Osteocyte (in vitro differentiated cells): ENCODE results near the gene MYLK3. TPM values are rescaled to one million over a fixed set of nuclear protein-coding genes. Genes with fewer than 3 reads are reported as not detected.

Source experiments
- DNase-seq: peaks from one replicate; pipeline ENCODE4 v3.0.0; 2021; ENCODE audit warnings: mixed read lengths; ENCODE audit not compliant: unreplicated experiment; ENCODE audit errors: extremely low spot score
- H3K27ac Mint-ChIP-seq: one replicate; pipeline ENCODE4 v1.8.0; 2021; ENCODE audit warnings: mild to moderate bottlenecking, mixed read lengths; ENCODE audit not compliant: unreplicated experiment
- H3K27me3 Mint-ChIP-seq: one replicate; pipeline ENCODE4 v1.8.0; 2021; ENCODE audit warnings: mixed read lengths; ENCODE audit not compliant: unreplicated experiment
- H3K36me3 Mint-ChIP-seq: one replicate; pipeline ENCODE4 v1.8.0; 2021; ENCODE audit warnings: mixed read lengths; ENCODE audit not compliant: unreplicated experiment
- H3K4me1 Mint-ChIP-seq: one replicate; pipeline ENCODE4 v1.8.0; 2021; ENCODE audit warnings: mixed read lengths; ENCODE audit not compliant: unreplicated experiment
- H3K4me3 Mint-ChIP-seq: one replicate; pipeline ENCODE4 v1.8.0; 2021; ENCODE audit warnings: mild to moderate bottlenecking, moderate library complexity, mixed read lengths; ENCODE audit not compliant: unreplicated experiment
- H3K9me3 Mint-ChIP-seq: one replicate; pipeline ENCODE4 v1.8.0; 2021; ENCODE audit warnings: mixed read lengths; ENCODE audit not compliant: unreplicated experiment
- total RNA-seq: library from RNA; stranded (reverse); gene quantifications from 2 replicates; pipeline ENCODE4 v1.2.1, GENCODE V29; 2021
- TF ChIP-seq, protein P1 (sequence below): fragments of 200-600 bp; sonication (generic); IDR thresholded peaks from 2 replicates; pipeline ENCODE4 v1.5.0; 2021; ENCODE audit warnings: antibody characterized with exemption, mild to moderate bottlenecking, moderate library complexity

The MYLK3 gene
- total RNA-seq, 1 donor from 2014 or later, result 0.24 TPM

DNA sequence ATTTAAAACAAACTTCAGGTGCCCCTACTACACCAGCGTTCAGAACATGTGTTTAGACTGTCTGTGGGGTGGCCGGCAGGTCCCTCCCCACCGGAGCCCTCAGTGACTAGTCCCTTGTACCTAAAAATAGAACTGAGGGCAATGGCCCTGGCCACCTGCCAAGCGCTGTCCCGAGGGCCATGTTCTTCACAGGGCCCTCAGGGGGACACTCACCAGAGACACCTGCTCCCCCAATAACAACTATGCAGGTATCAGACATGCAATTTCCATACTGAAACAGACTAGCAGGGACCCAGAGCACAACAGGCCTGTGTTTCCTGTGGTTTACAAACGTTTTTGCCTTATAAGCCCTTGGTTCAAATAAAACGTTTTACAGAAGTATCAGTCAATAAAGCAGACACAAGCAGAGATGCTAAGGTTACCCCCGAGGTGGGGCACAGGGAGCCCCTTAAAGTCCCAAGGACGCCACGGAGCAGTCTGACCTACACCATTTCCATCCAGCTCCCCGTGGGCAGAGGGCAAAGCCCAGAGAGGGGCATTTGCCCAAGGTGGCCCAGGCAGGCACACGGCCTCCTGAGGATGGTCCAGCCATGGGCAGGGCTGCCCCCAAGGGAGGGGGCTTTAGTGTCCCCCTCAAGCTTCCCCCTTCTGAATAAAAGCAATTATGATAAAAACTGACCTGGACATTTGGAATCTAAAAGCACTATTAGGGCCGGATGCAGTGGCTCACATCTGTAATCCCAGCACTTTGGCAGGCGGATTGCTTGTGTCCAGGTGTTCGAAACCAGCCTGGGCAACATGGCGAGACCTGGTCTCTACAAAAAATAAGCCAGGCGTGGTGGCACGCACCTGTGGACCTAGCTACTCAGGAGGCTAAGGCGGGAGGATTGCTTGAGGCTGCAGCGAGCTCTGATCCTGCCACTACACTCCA, 896 bp upstream of the MYLK3 start:
- peaks cover 31% of the 10 kb centered on the region for H3K4me1 Mint-ChIP-seq
- TF ChIP-seq, protein P1, sequence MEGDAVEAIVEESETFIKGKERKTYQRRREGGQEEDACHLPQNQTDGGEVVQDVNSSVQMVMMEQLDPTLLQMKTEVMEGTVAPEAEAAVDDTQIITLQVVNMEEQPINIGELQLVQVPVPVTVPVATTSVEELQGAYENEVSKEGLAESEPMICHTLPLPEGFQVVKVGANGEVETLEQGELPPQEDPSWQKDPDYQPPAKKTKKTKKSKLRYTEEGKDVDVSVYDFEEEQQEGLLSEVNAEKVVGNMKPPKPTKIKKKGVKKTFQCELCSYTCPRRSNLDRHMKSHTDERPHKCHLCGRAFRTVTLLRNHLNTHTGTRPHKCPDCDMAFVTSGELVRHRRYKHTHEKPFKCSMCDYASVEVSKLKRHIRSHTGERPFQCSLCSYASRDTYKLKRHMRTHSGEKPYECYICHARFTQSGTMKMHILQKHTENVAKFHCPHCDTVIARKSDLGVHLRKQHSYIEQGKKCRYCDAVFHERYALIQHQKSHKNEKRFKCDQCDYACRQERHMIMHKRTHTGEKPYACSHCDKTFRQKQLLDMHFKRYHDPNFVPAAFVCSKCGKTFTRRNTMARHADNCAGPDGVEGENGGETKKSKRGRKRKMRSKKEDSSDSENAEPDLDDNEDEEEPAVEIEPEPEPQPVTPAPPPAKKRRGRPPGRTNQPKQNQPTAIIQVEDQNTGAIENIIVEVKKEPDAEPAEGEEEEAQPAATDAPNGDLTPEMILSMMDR, result no peak
- no peak overlapping the region for H3K27ac Mint-ChIP-seq
- H3K9me3 Mint-ChIP-seq, result no peaks in the 10 kb centered on the region
- H3K27me3 Mint-ChIP-seq, result no peaks in the 10 kb centered on the region
- H3K4me3 Mint-ChIP-seq, result no peak overlapping the region
- H3K36me3 Mint-ChIP-seq, result no peaks in the 10 kb centered on the region
- DNase-seq, result no peak

GRCh38 chr16:46746821-46747776, 1.0 kb downstream of the MYLK3 start:
- Mint-ChIP-seq H3K27ac (no peak overlapping the region), H3K36me3 (no peaks in the 10 kb centered on the region), H3K4me3 (no peak overlapping the region), H3K4me1 (peaks cover 37% of the 10 kb centered on the region), H3K9me3 (no peaks in the 10 kb centered on the region), H3K27me3 (no peaks in the 10 kb centered on the region)
- TF ChIP-seq, protein P1, result no peak
- DNase-seq, result no peak

- Mint-ChIP-seq H3K27me3 (no peaks in the 10 kb centered on the region), H3K9me3 (no peaks in the 10 kb centered on the region), H3K27ac (no peak overlapping the region), H3K4me1 (peaks cover 37% of the 10 kb centered on the region), H3K4me3 (no peak overlapping the region), H3K36me3 (no peaks in the 10 kb centered on the region)
- DNase-seq, result no peak
- TF ChIP-seq, protein P1, result no peak
Observed at GRCh38 chr16:46745617-46746016, 2.5 kb downstream of the MYLK3 start.

DNA sequence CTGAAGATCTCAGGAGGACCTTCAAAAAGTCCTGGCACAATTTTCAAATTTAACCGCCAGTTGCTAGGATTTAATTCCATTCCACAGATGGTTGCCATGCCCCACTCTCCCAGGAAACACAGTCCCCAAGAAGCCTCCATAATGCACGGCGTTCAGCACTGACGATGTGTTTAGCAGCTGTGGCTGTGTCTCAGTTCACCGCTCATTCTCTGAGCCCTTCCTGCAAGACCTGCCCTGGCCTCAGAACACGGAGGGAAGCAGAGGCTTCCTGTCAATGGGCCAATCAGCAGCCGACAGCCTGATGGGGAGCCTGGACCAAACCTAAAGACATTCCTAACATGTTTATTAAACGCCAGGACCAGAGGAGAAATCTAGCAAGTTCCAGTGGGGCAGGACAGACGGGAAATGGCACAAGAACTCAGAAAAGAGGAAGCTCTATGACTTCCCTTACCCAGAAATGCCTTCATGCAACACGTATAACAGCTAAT, 4.9 kb downstream of the MYLK3 start:
- peaks cover 24% of the 10 kb centered on the region for H3K4me1 Mint-ChIP-seq
- no peaks in the 10 kb centered on the region for H3K36me3 Mint-ChIP-seq
- H3K4me3 Mint-ChIP-seq, result no peak overlapping the region
- H3K27me3 Mint-ChIP-seq, result no peaks in the 10 kb centered on the region
- peak overlapping the region; percentile 1 for H3K27ac Mint-ChIP-seq
- no peaks in the 10 kb centered on the region for H3K9me3 Mint-ChIP-seq
- DNase-seq, result no peak
- TF ChIP-seq, protein P1, result no peak
